Measurements from ENCODE around the gene DLGAP1.
"Not testable (repeated sequence)": the region's sequence is repeated elsewhere in the genome, so short reads cannot be mapped to it uniquely, and the experiment has no call there.

DLGAP1 gene

GRCh38 chr18:4455113-4455811, at the start of gene DLGAP1:
Gene DLGAP1 (minus strand): TSS chr18:4455307.
- H3K4me1 ChIP-seq (ENCODE audit: low read length), result no peaks in the 10 kb centered on the region
- no peak within 1 kb of the TSS for H3K9ac ChIP-seq (ENCODE audit: low read length)
- H3K36me3 ChIP-seq (replicated peaks; ENCODE audit: low read depth, low read length), result no peaks in the 10 kb centered on the region
- H3K9me3 ChIP-seq (ENCODE audit: insufficient read depth, low read length), result no peaks in the 10 kb centered on the region
- H3K79me2 ChIP-seq (ENCODE audit: low read length), result no peaks in the 10 kb centered on the region
- H3K27me3 ChIP-seq (ENCODE audit: low read depth, low read length), result no peaks in the 10 kb centered on the region
- H3K4me2 ChIP-seq (ENCODE audit: low read length), result no peak within 1 kb of the TSS
- H4K20me1 ChIP-seq (ENCODE audit: insufficient read depth, low read length), result no peaks in the 10 kb centered on the region
- H3K27ac ChIP-seq (ENCODE audit: low read length), result no peak within 1 kb of the TSS
- H2AFZ ChIP-seq (ENCODE audit: low read depth, low read length), result no peak within 1 kb of the TSS
- TF ChIP-seq CTCF (IDR thresholded peaks at IDR 0.05; ENCODE audit: low read depth, low read length) (no peak), EZH2phosphoT487 (IDR thresholded peaks at IDR 0.05; ENCODE audit: low read depth) (no peak)
- H3K4me3 ChIP-seq (ENCODE audit: low read length), result no peak within 1 kb of the TSS

GRCh38 chr18:4494703-4495284, 39.7 kb upstream of the DLGAP1 start:
- H3K36me3 ChIP-seq (replicated peaks; ENCODE audit: low read depth, low read length); H3K27ac ChIP-seq (ENCODE audit: low read length); H3K4me2 ChIP-seq (ENCODE audit: low read length); H3K27me3 ChIP-seq (ENCODE audit: low read depth, low read length); H3K4me1 ChIP-seq (ENCODE audit: low read length); H3K9ac ChIP-seq (ENCODE audit: low read length); H2AFZ ChIP-seq (ENCODE audit: low read depth, low read length); H3K4me3 ChIP-seq (ENCODE audit: low read length); H3K9me3 ChIP-seq (ENCODE audit: insufficient read depth, low read length); H3K79me2 ChIP-seq (ENCODE audit: low read length); H4K20me1 ChIP-seq (ENCODE audit: insufficient read depth, low read length): not testable (repeated sequence)

- no peak for TF ChIP-seq CTCF (IDR thresholded peaks at IDR 0.05; ENCODE audit: low read depth, low read length)
- no peak for TF ChIP-seq EZH2phosphoT487 (IDR thresholded peaks at IDR 0.05; ENCODE audit: low read depth)
- Histone ChIP-seq H3K9me3 (ENCODE audit: insufficient read depth, low read length) (no peaks in the 10 kb centered on the region), H3K9ac (ENCODE audit: low read length) (no peak overlapping the region), H2AFZ (ENCODE audit: low read depth, low read length) (no peak overlapping the region), H3K4me3 (ENCODE audit: low read length) (no peak overlapping the region), H3K27ac (ENCODE audit: low read length) (no peak overlapping the region), H4K20me1 (ENCODE audit: insufficient read depth, low read length) (no peaks in the 10 kb centered on the region), H3K4me2 (ENCODE audit: low read length) (no peak overlapping the region), H3K27me3 (ENCODE audit: low read depth, low read length) (no peaks in the 10 kb centered on the region), H3K79me2 (ENCODE audit: low read length) (no peaks in the 10 kb centered on the region), H3K36me3 (replicated peaks; ENCODE audit: low read depth, low read length) (no peaks in the 10 kb centered on the region), H3K4me1 (ENCODE audit: low read length) (no peaks in the 10 kb centered on the region)
Measured at GRCh38 chr18:4468511-4468910, 13.4 kb upstream of the DLGAP1 start.

GRCh38 chr18:4454537-4455112, 482 bp downstream of the DLGAP1 start:
- H3K9me3 ChIP-seq (ENCODE audit: insufficient read depth, low read length), result no peaks in the 10 kb centered on the region
- no peak for TF ChIP-seq EZH2phosphoT487 (IDR thresholded peaks at IDR 0.05; ENCODE audit: low read depth)
- no peak for TF ChIP-seq CTCF (IDR thresholded peaks at IDR 0.05; ENCODE audit: low read depth, low read length)
- no peaks in the 10 kb centered on the region for H3K27me3 ChIP-seq (ENCODE audit: low read depth, low read length)
- no peak overlapping the region for H3K4me3 ChIP-seq (ENCODE audit: low read length)
- no peak overlapping the region for H3K4me2 ChIP-seq (ENCODE audit: low read length)
- no peaks in the 10 kb centered on the region for H3K4me1 ChIP-seq (ENCODE audit: low read length)
- no peaks in the 10 kb centered on the region for H4K20me1 ChIP-seq (ENCODE audit: insufficient read depth, low read length)
- no peak overlapping the region for H2AFZ ChIP-seq (ENCODE audit: low read depth, low read length)
- H3K79me2 ChIP-seq (ENCODE audit: low read length), result no peaks in the 10 kb centered on the region
- H3K9ac ChIP-seq (ENCODE audit: low read length), result no peak overlapping the region
- no peak overlapping the region for H3K27ac ChIP-seq (ENCODE audit: low read length)
- no peaks in the 10 kb centered on the region for H3K36me3 ChIP-seq (replicated peaks; ENCODE audit: low read depth, low read length)
